Measurements from ENCODE around the gene DLGAP1.
A peak's percentile ranks its signal among the peaks of the same experiment; 100 is the strongest.

Gene DLGAP1

GRCh38 chr18:4144201-4144600 lies 310.9 kb downstream of the DLGAP1 start:
- DNase-seq, result no peak

DNA sequence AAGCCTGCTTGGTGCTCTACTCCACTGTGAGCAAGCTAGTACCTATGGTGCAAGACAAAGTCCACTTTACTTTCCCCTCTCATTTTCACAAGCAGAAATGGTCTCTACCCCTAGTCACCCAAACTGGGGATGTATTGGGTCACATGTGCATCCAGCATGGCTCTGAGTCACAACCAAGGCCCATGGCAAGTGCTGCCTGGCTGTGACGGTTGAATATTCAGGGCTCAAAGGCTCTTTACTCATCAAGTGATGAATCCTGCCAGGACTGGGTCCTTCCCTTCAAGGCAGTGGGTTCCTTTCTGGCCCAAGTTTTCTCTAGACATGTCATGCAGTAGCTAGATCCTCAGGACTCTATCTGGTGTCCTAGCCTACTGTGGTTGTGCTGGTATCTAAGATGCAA lies 311.5 kb downstream of the DLGAP1 start:
- no peak for DNase-seq

GRCh38 chr18:4142876-4143275 lies 312.2 kb downstream of the DLGAP1 start:
- no peak for DNase-seq

GRCh38 chr18:4134700-4135099 lies 320.4 kb downstream of the DLGAP1 start:
- DNase-seq, result no peak

- DNase-seq, result no peak
These were observed 324.1 kb downstream of the DLGAP1 start for GRCh38 chr18:4130734-4131719.

- DNase-seq, result no peak
These were observed 328.2 kb downstream of the DLGAP1 start for GRCh38 chr18:4126939-4127338.

GRCh38 chr18:4125627-4126230 lies 329.4 kb downstream of the DLGAP1 start:
- DNase-seq, result peak; percentile 43

DNA sequence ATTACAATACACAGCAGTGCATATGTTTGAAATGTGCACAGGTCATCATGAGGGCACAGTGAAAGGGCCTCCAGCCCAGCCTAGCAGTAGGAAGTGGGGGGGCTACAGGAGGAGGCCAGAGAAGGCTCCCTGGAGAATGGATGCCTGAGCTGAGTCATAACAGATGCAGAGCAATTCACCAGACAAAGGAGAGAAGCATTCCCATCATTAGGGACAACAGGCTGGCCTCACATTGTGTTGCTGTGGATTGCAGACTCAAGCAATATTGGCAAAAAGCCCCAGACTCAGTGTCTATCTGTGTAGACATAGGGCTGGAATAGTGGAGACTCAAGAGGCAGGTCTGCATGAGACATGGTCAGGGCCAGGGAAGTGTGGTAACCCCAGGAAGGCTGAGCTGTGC lies 329.9 kb downstream of the DLGAP1 start:
- peak; percentile 83 for DNase-seq

DNA sequence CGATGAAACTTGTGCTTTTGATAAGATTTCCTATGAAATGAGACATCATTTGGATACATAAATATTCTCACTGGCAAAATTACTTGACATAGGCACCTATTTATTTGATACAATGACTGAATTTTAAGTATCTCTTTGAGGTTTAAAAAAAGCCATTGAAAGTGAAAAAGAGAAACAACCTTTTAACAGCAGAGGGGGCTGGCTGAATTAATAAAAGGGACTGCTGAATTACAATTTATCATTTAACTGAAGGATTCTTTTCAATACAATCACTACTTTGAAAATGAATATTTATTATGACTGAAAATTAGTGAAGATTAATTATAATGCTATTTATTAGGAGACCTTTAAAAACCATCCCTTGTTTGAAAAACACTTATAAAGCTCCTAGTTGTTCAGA lies 335.3 kb downstream of the DLGAP1 start:
- DNase-seq, result no peak

GRCh38 chr18:4119127-4119648 lies 335.9 kb downstream of the DLGAP1 start:
- no peak for DNase-seq

DNA sequence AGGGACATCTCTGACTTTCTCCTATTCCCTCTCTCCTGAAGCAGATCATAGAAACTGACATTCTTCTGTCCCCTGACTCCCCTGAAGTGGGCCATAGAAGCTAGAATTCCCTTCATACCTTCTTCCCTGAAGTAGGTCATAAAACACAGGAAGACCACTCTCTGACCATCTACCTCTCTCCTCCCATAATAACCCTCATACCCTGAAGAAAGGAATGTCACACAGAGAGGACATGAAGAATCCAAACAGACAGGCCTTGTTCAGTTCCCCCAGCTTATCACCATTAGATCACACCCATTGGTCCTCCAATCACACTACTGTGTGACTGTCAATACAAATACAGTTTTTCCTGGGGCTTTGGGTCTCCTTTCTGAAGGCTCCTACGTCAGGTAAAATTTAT lies 347.1 kb downstream of the DLGAP1 start:
- no peak for DNase-seq

DNA sequence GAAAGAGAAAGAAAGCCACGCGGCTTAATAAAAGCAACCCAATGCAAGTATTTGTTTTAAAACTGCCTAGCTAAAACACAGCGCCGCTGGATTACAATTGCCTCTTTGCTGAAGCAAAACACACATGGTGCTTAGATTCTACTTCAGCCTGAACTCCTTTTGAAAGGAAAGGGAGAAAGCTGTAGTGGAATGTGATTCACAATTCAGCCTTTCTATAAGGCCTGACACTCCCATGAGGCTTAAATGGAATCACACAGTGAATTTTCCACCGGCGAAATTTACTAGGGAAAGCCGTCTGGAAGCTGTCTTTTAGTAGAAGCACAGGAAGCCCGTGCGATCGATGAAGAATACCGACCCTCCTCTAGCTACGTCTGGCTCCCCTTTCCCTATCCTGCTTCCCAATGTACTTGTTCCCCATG lies 348.0 kb downstream of the DLGAP1 start:
- DNase-seq, result no peak

GRCh38 chr18:4106407-4107033 lies 348.6 kb downstream of the DLGAP1 start:
- DNase-seq, result peak; percentile 81

- DNase-seq, result no peak
These were observed 352.2 kb downstream of the DLGAP1 start for GRCh38 chr18:4102901-4103300.

- DNase-seq, result no peak
These were observed 354.1 kb downstream of the DLGAP1 start for GRCh38 chr18:4101009-4101408.

- no peak for DNase-seq
These were observed 358.6 kb downstream of the DLGAP1 start for GRCh38 chr18:4096486-4096885.

GRCh38 chr18:4093676-4094075 lies 361.4 kb downstream of the DLGAP1 start:
- DNase-seq, result no peak

GRCh38 chr18:4084382-4084900 lies 370.7 kb downstream of the DLGAP1 start:
- no peak for DNase-seq

DNA sequence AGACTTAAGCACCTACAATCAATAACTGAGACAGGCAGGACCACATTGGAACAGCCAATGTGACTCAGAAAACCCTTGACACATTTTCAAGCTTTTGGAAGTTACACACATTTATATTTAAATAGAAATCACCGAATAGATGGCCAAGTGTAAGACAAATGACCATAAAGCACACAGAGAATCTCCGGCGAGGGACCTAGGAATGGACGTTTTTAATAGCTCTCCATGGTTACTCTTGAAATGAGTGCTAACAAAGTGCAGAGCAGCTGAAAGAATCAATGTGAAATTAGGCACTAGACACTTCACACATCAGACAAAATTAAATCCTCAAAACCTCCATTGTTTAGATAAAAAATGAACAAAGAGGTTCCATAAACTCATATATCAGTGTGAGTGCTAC lies 376.9 kb downstream of the DLGAP1 start:
- DNase-seq, result no peak

- no peak for DNase-seq
These were observed 377.4 kb downstream of the DLGAP1 start for GRCh38 chr18:4077721-4078120.

DNA sequence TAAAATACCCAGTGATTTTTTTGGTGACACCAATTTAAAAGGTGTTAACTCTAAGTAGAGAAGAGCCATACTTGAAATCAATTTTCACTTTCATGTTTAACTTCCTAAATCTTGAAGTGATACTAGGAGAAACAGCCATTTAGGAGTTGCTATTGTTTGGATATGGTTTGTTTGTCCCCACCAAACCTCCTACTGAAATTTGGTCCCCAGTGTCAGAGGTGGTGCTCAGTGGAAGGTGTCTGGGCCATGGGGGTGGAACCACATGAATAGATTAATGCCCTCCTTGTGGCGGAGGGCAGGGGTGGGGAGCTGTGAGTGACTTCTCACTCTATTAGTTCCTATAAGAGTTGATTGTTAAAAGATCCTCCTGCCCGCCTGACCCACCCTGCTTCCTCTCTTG lies 377.9 kb downstream of the DLGAP1 start:
- DNase-seq, result no peak

- no peak for DNase-seq
These were observed 380.5 kb downstream of the DLGAP1 start for GRCh38 chr18:4074647-4075046.

DNA sequence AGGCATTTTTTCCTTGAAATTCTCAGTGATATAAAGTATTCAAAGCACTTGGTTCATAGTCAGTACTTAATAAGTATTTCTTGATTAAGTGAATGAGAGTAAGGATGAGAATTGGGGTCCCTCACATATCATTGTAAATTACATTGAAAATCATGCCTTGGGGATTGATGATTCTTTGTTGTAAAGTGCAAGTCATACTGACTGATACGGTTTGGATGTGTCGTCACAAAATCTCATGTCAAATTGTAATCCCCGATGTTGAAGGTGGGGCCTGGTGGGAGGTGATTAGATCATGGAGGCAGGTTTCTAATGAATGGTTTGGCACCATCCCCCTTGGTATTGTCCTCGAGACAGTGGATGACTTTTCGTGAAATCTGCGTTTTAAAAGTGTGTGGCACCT lies 385.9 kb downstream of the DLGAP1 start:
- no peak for DNase-seq

Data from femur (tissue), 1 donor.